H1 (cell line): ENCODE results near the gene KCNJ9. TPM values are rescaled to one million over a fixed set of nuclear protein-coding genes. Genes with fewer than 3 reads are reported as not detected.

Experiments
- CTCF ChIA-PET: fragments of 300-600 bp; sonication (Branson Sonifier 250); formaldehyde crosslinking; loops from one replicate; lab custom pipeline; 2021; ENCODE audit not compliant: partially characterized antibody; lab: Charles Lee
- POLR2A ChIA-PET: fragments of 300-600 bp; sonication (Branson Sonifier 250); formaldehyde crosslinking; loops from one replicate; lab custom pipeline; 2021; ENCODE audit warnings: inconsistent platforms; ENCODE audit not compliant: partially characterized antibody; lab: Charles Lee
- DNase-seq, 2 experiments: peaks; one replicate each; pipeline versions ENCODE4 v3.0.0 to v3.0.0-alpha.2; 2010 to 2022; ENCODE audit warnings: low spot score in 2 of 2, low read depth in 1 of 2, mixed read lengths in 1 of 2
- FAIRE-seq: peaks from 2 replicates; lab custom pipeline; 2011; peaks lifted over from hg19 to GRCh38; lab: Jason Lieb, UNC
- H2AFZ ChIP-seq: 2 replicates; pipeline ENCODE4 v1.8.1; 2012; ENCODE audit warnings: low read length, inconsistent platforms
- H2AK5ac ChIP-seq: 2 replicates; pipeline ENCODE4 v1.6.1; 2013; ENCODE audit warnings: low read depth, low read length
- H2BK120ac ChIP-seq: replicated peaks from 2 replicates; pipeline ENCODE3; 2013; ENCODE audit warnings: low read depth, low read length, inconsistent platforms
- H2BK12ac ChIP-seq: 2 replicates; pipeline ENCODE4 v1.6.1; 2013; ENCODE audit warnings: low read depth, low read length
- H2BK15ac ChIP-seq: 2 replicates; pipeline ENCODE4 v1.6.1; 2013; ENCODE audit warnings: low read length
- H2BK20ac ChIP-seq: 2 replicates; pipeline ENCODE4 v1.6.1; 2013; ENCODE audit warnings: low read length
- H2BK5ac ChIP-seq: 2 replicates; pipeline ENCODE4 v1.6.1; 2013; ENCODE audit warnings: low read depth, low read length
- H3K14ac ChIP-seq: 2 replicates; pipeline ENCODE4 v1.6.1; 2013; ENCODE audit warnings: inconsistent platforms; ENCODE audit not compliant: insufficient read length
- H3K18ac ChIP-seq: 2 replicates; pipeline ENCODE4 v1.6.1; 2013; ENCODE audit warnings: low read length; ENCODE audit errors: extremely low read depth
- H3K23ac ChIP-seq: 2 replicates; pipeline ENCODE4 v1.6.1; 2013; ENCODE audit warnings: inconsistent platforms; ENCODE audit not compliant: insufficient read length
- H3K23me2 ChIP-seq: 2 replicates; pipeline ENCODE4 v1.6.1; 2013; ENCODE audit warnings: low read depth, low read length
- H3K27ac ChIP-seq: 2 replicates; pipeline ENCODE4 v1.6.1; 2011; ENCODE audit warnings: low read depth, low read length, inconsistent platforms
- H3K27me3 ChIP-seq, 4 experiments: replicated peaks in 1 of 4; 1 replicate in 1 of 4; 2 replicates in 3 of 4; pipeline versions ENCODE4 v1.6.1 to v1.8.1; 2011 to 2013; ENCODE audit warnings: low read length in 3 of 4, mild to moderate bottlenecking in 3 of 4, inconsistent platforms in 2 of 4, mixed read lengths in 2 of 4, moderate library complexity in 1 of 4; ENCODE audit not compliant: control insufficient read depth in 3 of 4, insufficient read depth in 3 of 4; ENCODE audit errors: extremely low read depth in 1 of 4
- H3K36me3 ChIP-seq, 4 experiments: 2 replicates each; pipeline versions ENCODE4 v1.6.1 to v1.8.1; 2011 to 2013; ENCODE audit warnings: mild to moderate bottlenecking in 4 of 4, low read length in 3 of 4, moderate library complexity in 2 of 4, control low read depth in 1 of 4, inconsistent platforms in 1 of 4; ENCODE audit not compliant: insufficient read depth in 4 of 4, control insufficient read depth in 2 of 4
- H3K4ac ChIP-seq: replicated peaks from 2 replicates; pipeline ENCODE3; 2013; ENCODE audit warnings: low read length, low read depth, mixed read lengths, inconsistent platforms; ENCODE audit not compliant: insufficient read length
- H3K4me1 ChIP-seq, 4 experiments: replicated peaks in 1 of 4; 1 replicate in 1 of 4; 2 replicates in 3 of 4; pipeline versions ENCODE4 v1.6.1 to v1.8.1; 2011 to 2013; ENCODE audit warnings: low read length in 3 of 4, inconsistent platforms in 2 of 4, mixed read lengths in 1 of 4; ENCODE audit not compliant: insufficient read depth in 4 of 4, control insufficient read depth in 3 of 4
- H3K4me2 ChIP-seq, 2 experiments: 2 replicates each; pipeline versions ENCODE4 v1.6.1 to v1.8.1; 2011 to 2013; ENCODE audit warnings: low read depth in 2 of 2, low read length in 2 of 2, control low read depth in 1 of 2, inconsistent platforms in 1 of 2, mild to moderate bottlenecking in 1 of 2; ENCODE audit not compliant: insufficient read depth in 1 of 2
- H3K4me3 ChIP-seq, 4 experiments: fragments of 200-600, 300-600 bp in 1 of 4; sonication (generic), shearing (Covaris generic), sonication (Bioruptor Twin) in 1 of 4; 2 replicates each; pipeline versions ENCODE4 v1.5.1 to v1.8.1; 2011 to 2016; ENCODE audit warnings: low read length in 4 of 4, low read depth in 3 of 4, control low read depth in 2 of 4, inconsistent platforms in 2 of 4, mild to moderate bottlenecking in 2 of 4, mixed read lengths in 1 of 4, moderate library complexity in 1 of 4; ENCODE audit not compliant: insufficient read depth in 2 of 4; ENCODE audit errors: extremely low read depth in 1 of 4
- H3K56ac ChIP-seq: replicated peaks from 2 replicates; pipeline ENCODE3; 2013; ENCODE audit warnings: low read depth, mild to moderate bottlenecking, mixed read lengths, low read length, inconsistent platforms; ENCODE audit not compliant: insufficient read length
- H3K79me1 ChIP-seq: 2 replicates; pipeline ENCODE4 v1.6.1; 2013; ENCODE audit warnings: low read depth, low read length, control low read depth
- H3K79me2 ChIP-seq, 2 experiments: 2 replicates each; pipeline versions ENCODE4 v1.6.1 to v1.8.1; 2012 to 2013; ENCODE audit warnings: low read length in 2 of 2, mild to moderate bottlenecking in 2 of 2, inconsistent platforms in 1 of 2; ENCODE audit not compliant: insufficient read depth in 2 of 2, control insufficient read depth in 1 of 2
- H3K9ac ChIP-seq, 4 experiments: replicated peaks in 1 of 4; 1 replicate in 1 of 4; 2 replicates in 3 of 4; pipeline versions ENCODE4 v1.6.1 to v1.8.1; 2011 to 2013; ENCODE audit warnings: low read depth in 3 of 4, low read length in 3 of 4, control low read depth in 2 of 4, mild to moderate bottlenecking in 2 of 4, moderate library complexity in 2 of 4, inconsistent platforms in 1 of 4; ENCODE audit errors: extremely low read depth in 1 of 4
- H3K9me3 ChIP-seq, 2 experiments: 2 replicates each; pipeline versions ENCODE4 v1.6.1 to v1.8.1; 2012 to 2013; ENCODE audit warnings: mild to moderate bottlenecking in 2 of 2, moderate library complexity in 2 of 2, control low read depth in 1 of 2, inconsistent platforms in 1 of 2, low read depth in 1 of 2, low read length in 1 of 2, mixed read lengths in 1 of 2; ENCODE audit not compliant: insufficient read depth in 2 of 2
- H4K20me1 ChIP-seq, 2 experiments: replicated peaks in 1 of 2; 2 replicates each; pipeline versions ENCODE3 to v1.8.1; 2011 to 2013; ENCODE audit warnings: inconsistent platforms in 2 of 2, low read length in 2 of 2, mild to moderate bottlenecking in 1 of 2; ENCODE audit not compliant: insufficient read depth in 2 of 2, control insufficient read depth in 1 of 2
- H4K5ac ChIP-seq: 2 replicates; pipeline ENCODE4 v1.6.1; 2013; ENCODE audit warnings: low read length, low read depth, mixed read lengths, inconsistent platforms; ENCODE audit not compliant: insufficient read length
- H4K8ac ChIP-seq: 2 replicates; pipeline ENCODE4 v1.8.0; 2013; ENCODE audit warnings: mild to moderate bottlenecking, moderate library complexity, low read length, inconsistent platforms; ENCODE audit not compliant: insufficient read depth; ENCODE audit errors: extremely low read depth
- H4K91ac ChIP-seq: replicated peaks from 2 replicates; pipeline ENCODE3; 2013; ENCODE audit warnings: low read length, mixed read lengths, inconsistent platforms; ENCODE audit not compliant: insufficient read length
- ASH2L ChIP-seq: fragments of 200-600, 300-600 bp; sonication (generic); IDR thresholded peaks from one replicate; pipeline ENCODE4 v1.7.1; 2017; ENCODE audit warnings: low read length
- BCL11A ChIP-seq, 2 experiments: IDR thresholded peaks; one replicate each; pipeline ENCODE4 v1.6.1; 2011; ENCODE audit warnings: low read depth in 2 of 2, low read length in 2 of 2, mild to moderate bottlenecking in 2 of 2
- RBBP5 ChIP-seq: IDR thresholded peaks from 2 replicates; pipeline ENCODE4 v1.7.1; 2012; ENCODE audit warnings: low read depth, mild to moderate bottlenecking, inconsistent platforms, low read length, moderate library complexity, borderline replicate concordance
- RFX5 ChIP-seq: IDR thresholded peaks from 2 replicates; pipeline ENCODE4 v1.6.1; 2011; ENCODE audit warnings: low read depth, low read length, improper control_type of control experiment, borderline replicate concordance
- RNF2 ChIP-seq: fragments of 200-900, 300-1000 bp; sonication (generic); IDR thresholded peaks from 2 replicates; pipeline ENCODE4 v1.7.1; 2016; ENCODE audit warnings: borderline replicate concordance, low read depth, mild to moderate bottlenecking, antibody characterized with exemption, low read length; ENCODE audit not compliant: poor library complexity, severe bottlenecking; ENCODE audit errors: missing control alignments
- SIN3A ChIP-seq, 2 experiments: IDR thresholded peaks in 1 of 2; conservative IDR thresholded peaks in 1 of 2; 2 replicates each; pipeline ENCODE4 v1.6.1; 2011 to 2012; ENCODE audit warnings: low read length in 2 of 2, improper control_type of control experiment in 1 of 2, low read depth in 1 of 2, mild to moderate bottlenecking in 1 of 2
- TAF1 ChIP-seq: IDR thresholded peaks from 2 replicates; pipeline ENCODE4 v1.6.1; 2011; ENCODE audit warnings: mild to moderate bottlenecking, low read depth, low read length
- TBP ChIP-seq: IDR thresholded peaks from 2 replicates; pipeline ENCODE4 v1.6.1; 2011; ENCODE audit warnings: low read depth, low read length, improper control_type of control experiment
- WGBS, 2 experiments: shearing (Covaris generic) in 1 of 2; methylation state at CpG; one replicate each; pipeline versions ENCODE4 v1.1.6 to v1.1.7; 2013 to 2015; ENCODE audit warnings: low lambda C conversion rate in 2 of 2, mixed read lengths in 2 of 2, inconsistent platforms in 1 of 2, low coverage in 1 of 2, missing lambda C conversion rate in 1 of 2; ENCODE audit not compliant: insufficient replicate concordance in 2 of 2, insufficient coverage in 1 of 2, insufficient read length in 1 of 2; ENCODE audit errors: extremely low coverage in 1 of 2, missing lambda C conversion rate in 1 of 2; 5-methylcytosine and 5-hydroxymethylcytosine counted together
- polyA plus RNA-seq, 7 experiments: library from polyadenylated mRNA; depleted of rRNA in 3 of 7; stranded (reverse) in 5 of 7; unstranded in 2 of 7; fragments of >200 nt in 5 of 7; fragments of 200-250 nt in 2 of 7; gene quantifications; 1 replicate in 5 of 7; 2 replicates in 1 of 7; 4 replicates in 1 of 7; pipeline versions ENCODE4 v1.2.1 to v1.2.3, GENCODE V29; 2011 to 2013; ENCODE audit warnings: missing spikeins in 2 of 7, mixed read lengths in 2 of 7
- total RNA-seq: library from RNA; stranded (reverse); fragmentation: NEBNext Ultra II Directional; extraction: Animal tissue kit (Norgen Biotek cat#: 25700); gene quantifications from 2 replicates; pipeline ENCODE4 v1.2.1, GENCODE V29; 2021
- TF ChIP-seq, protein P1 (sequence below): IDR thresholded peaks from 2 replicates; pipeline ENCODE4 v1.6.1; 2011; ENCODE audit warnings: low read depth, mild to moderate bottlenecking, low read length; ENCODE audit not compliant: insufficient read depth

The KCNJ9 gene
- total and polyA plus RNA-seq, 2 of the 8 experiments (the other 6 are each of a cell fraction or from before 2014, with no cell fraction given): 0.02 to 0.13 TPM

DNA sequence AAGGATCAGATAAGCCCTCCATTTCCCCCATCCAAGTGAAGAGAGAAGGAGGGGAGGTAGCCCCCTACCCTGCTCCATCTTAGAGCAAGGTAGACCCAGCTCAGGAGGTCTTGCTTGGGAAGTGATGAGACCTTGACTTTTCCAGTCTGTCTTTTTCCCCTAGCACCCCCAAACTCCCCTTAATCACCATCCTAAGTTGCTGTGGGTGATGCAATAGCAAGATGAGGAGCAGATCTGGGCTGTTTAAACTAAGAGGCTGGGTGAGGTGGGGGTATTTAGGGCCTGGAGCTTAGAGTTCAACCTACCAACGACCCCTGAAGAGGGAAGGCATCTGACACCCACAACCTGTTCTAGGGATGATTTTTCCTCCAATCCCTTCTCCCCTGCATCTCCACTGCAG, 36.0 kb downstream of the KCNJ9 start:
- 60% methylated on average over 1 of the region's 1 CpG; no CpG with 5 or more reads in 1 of the 2 experiments for WGBS, 2 experiments
- peak overlapping the region; percentile 70 to 89 for H3K4me2 ChIP-seq
- no peak overlapping the region for H3K56ac ChIP-seq
- peaks cover 15 to 44% (median 34%) of the 10 kb centered on the region in 4 experiments for H3K4me1 ChIP-seq
- H3K18ac ChIP-seq: peak overlapping the region; percentile 52; the same call in 1 of the 2 replicates
- H3K9ac ChIP-seq: no peak overlapping the region; a peak in 2 of 7 replicates
- H2BK120ac ChIP-seq: no peak overlapping the region
- no peak overlapping the region for H2AFZ ChIP-seq
- H3K27ac ChIP-seq: no peak overlapping the region
- peaks cover 0 to 8% of the 10 kb centered on the region in 2 experiments; a peak in 1 of 4 replicates for H3K79me2 ChIP-seq
- DNase-seq (no peak), FAIRE-seq (no peak)
- peaks cover 0 to 1% of the 10 kb centered on the region in 2 experiments for H4K20me1 ChIP-seq
- H2BK5ac ChIP-seq: peak overlapping the region; percentile 68; the same call in 1 of the 2 replicates
- no peaks in the 10 kb centered on the region for H3K9me3 ChIP-seq
- ChIA-PET POLR2A (interaction anchor here (0.8 to 3.8 kb wide), 11 partner anchors 9 to 167 kb away, joined by 3 to 31 read pairs (median 7); partner anchors contain the start of gene PEX19), CTCF (interaction anchor here (0.6 to 18.1 kb wide), 28 partner anchors 8 to 329 kb away, joined by 3 to 256 read pairs (median 4); partner anchors contain the start of genes ATP1A4 and CASQ1)
- peak overlapping the region; percentile 57 for H4K8ac ChIP-seq
- H3K4me3 ChIP-seq: peak overlapping the region in 1 of 4 experiments; percentile 59; a peak in 3 of 8 replicates
- no peak overlapping the region for H2BK12ac ChIP-seq
- no peaks in the 10 kb centered on the region for H3K79me1 ChIP-seq
- H3K36me3 ChIP-seq: peaks cover 0 to 9% (median 4%) of the 10 kb centered on the region in 4 experiments; a peak in 3 of 8 replicates
- H3K23me2 ChIP-seq: peaks cover 8% of the 10 kb centered on the region; the same call in 1 of the 2 replicates
- H3K4ac ChIP-seq: peak overlapping the region; percentile 82
- H4K91ac ChIP-seq: peak overlapping the region; percentile 94
- H2BK20ac ChIP-seq: peak overlapping the region; percentile 75; the same call in 1 of the 2 replicates
- H3K27me3 ChIP-seq: no peaks in the 10 kb centered on the region; a peak in 1 of 7 replicates
- no peak overlapping the region for H3K23ac ChIP-seq
- H3K14ac ChIP-seq: peak overlapping the region; percentile 62
- peak overlapping the region; percentile 75; the same call in 1 of the 2 replicates for H2AK5ac ChIP-seq
- no peak overlapping the region for H4K5ac ChIP-seq
- H2BK15ac ChIP-seq: peak overlapping the region; percentile 83; the same call in 1 of the 2 replicates
- no peak for TF ChIP-seq BCL11A (IDR thresholded peaks at IDR 0.05; ENCODE audit: low read depth in 2 of 2, low read length in 2 of 2)
- no peak for TF ChIP-seq ASH2L
- no peak for TF ChIP-seq RNF2
- no peak for TF ChIP-seq TBP
- TF ChIP-seq RFX5: no peak
- TF ChIP-seq RBBP5: no peak
- TF ChIP-seq TAF1: no peak
- TF ChIP-seq, protein P1, sequence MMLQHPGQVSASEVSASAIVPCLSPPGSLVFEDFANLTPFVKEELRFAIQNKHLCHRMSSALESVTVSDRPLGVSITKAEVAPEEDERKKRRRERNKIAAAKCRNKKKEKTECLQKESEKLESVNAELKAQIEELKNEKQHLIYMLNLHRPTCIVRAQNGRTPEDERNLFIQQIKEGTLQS: no peak
- no peak for TF ChIP-seq SIN3A (conservative IDR thresholded peaks at IDR 0.05 in 1 of 2, IDR thresholded peaks at IDR 0.05 in 1 of 2; ENCODE audit: low read depth in 1 of 2, low read length in 2 of 2)
